Neural cell (in vitro differentiated cells): ENCODE data around the gene SCP2. TPM values are rescaled to one million over a fixed set of nuclear protein-coding genes. Genes with fewer than 3 reads are reported as not detected.

Experiments used
- H2AFZ ChIP-seq: fragments of 200-600, 300-800 bp; sonication (generic), shearing (Covaris generic); 2 replicates; pipeline ENCODE4 v1.6.0; 2014; ENCODE audit warnings: low read depth, mild to moderate bottlenecking, antibody characterized with exemption, low read length, moderate library complexity
- H3F3A ChIP-seq: fragments of 200-600 bp; shearing (Covaris generic); 2 replicates; pipeline ENCODE4 v1.6.1; 2016; ENCODE audit warnings: mild to moderate bottlenecking, moderate library complexity, mixed read lengths, antibody characterized with exemption, low read length; ENCODE audit not compliant: insufficient read depth, poor library complexity, severe bottlenecking
- H3K27ac ChIP-seq: fragments of 200-600, 300-800 bp; sonication (generic), shearing (Covaris generic); 2 replicates; pipeline ENCODE4 v1.5.1; 2014; ENCODE audit warnings: mild to moderate bottlenecking, low read length, moderate library complexity
- H3K27me3 ChIP-seq: fragments of 300-800, 200-600 bp; sonication (generic), shearing (Covaris generic); 2 replicates; pipeline ENCODE4 v1.6.0; 2014; ENCODE audit warnings: mild to moderate bottlenecking, low read depth, low read length, moderate library complexity; ENCODE audit not compliant: insufficient read depth
- H3K36me3 ChIP-seq: fragments of 300-800, 200-600 bp; sonication (generic), shearing (Covaris generic); 2 replicates; pipeline ENCODE4 v1.5.1; 2014; ENCODE audit warnings: mild to moderate bottlenecking, antibody characterized with exemption, low read length, moderate library complexity; ENCODE audit not compliant: insufficient read depth
- H3K4me2 ChIP-seq: fragments of 300-800, 200-600 bp; sonication (generic), shearing (Covaris generic); 2 replicates; pipeline ENCODE4 v1.6.0; 2014; ENCODE audit warnings: mild to moderate bottlenecking, low read length
- H3K4me3 ChIP-seq: fragments of 300-800, 200-600 bp; sonication (generic), shearing (Covaris generic); 2 replicates; pipeline ENCODE4 v1.5.1; 2014; ENCODE audit warnings: mild to moderate bottlenecking, low read length, moderate library complexity
- H3K79me2 ChIP-seq: fragments of 200-600 bp; shearing (Covaris generic); replicated peaks from 2 replicates; pipeline ENCODE4 v1.6.0; 2014; ENCODE audit warnings: mild to moderate bottlenecking, low read length, moderate library complexity; ENCODE audit not compliant: insufficient read depth
- H3K9ac ChIP-seq: fragments of 300-800, 200-600 bp; sonication (generic), shearing (Covaris generic); 2 replicates; pipeline ENCODE4 v1.6.1; 2016; ENCODE audit warnings: mild to moderate bottlenecking, low read length, mixed read lengths
- H3K9me2 ChIP-seq: fragments of 200-600 bp; shearing (Covaris generic); 2 replicates; pipeline ENCODE4 v1.6.1; 2016; ENCODE audit warnings: mild to moderate bottlenecking, low read length, mixed read lengths; ENCODE audit not compliant: insufficient read depth
- H3K9me3 ChIP-seq: fragments of 200-600, 300-800 bp; sonication (generic), shearing (Covaris generic); 2 replicates; pipeline ENCODE4 v1.6.1; 2016; ENCODE audit warnings: mild to moderate bottlenecking, mixed run types, low read length, moderate library complexity, mixed read lengths
- H4K20me1 ChIP-seq: fragments of 200-600 bp; shearing (Covaris generic); 2 replicates; pipeline ENCODE4 v1.6.1; 2016; ENCODE audit warnings: mild to moderate bottlenecking, mixed run types; ENCODE audit not compliant: insufficient read depth
- EP300 ChIP-seq: fragments of 450-650 bp; conservative IDR thresholded peaks from 2 replicates; pipeline ENCODE4 v1.6.1; 2014; ENCODE audit warnings: antibody characterized with exemption, mild to moderate bottlenecking, moderate library complexity; ENCODE audit not compliant: poor library complexity, severe bottlenecking
- EZH2 ChIP-seq: fragments of 200-600, 300-800 bp; shearing (Covaris generic), sonication (generic); IDR thresholded peaks from 2 replicates; pipeline ENCODE4 v1.6.1; 2014; ENCODE audit warnings: antibody characterized with exemption, low read length, borderline replicate concordance, mild to moderate bottlenecking; ENCODE audit not compliant: insufficient read depth, poor library complexity, severe bottlenecking
- MXI1 ChIP-seq: fragments of 450-650 bp; conservative IDR thresholded peaks from 2 replicates; pipeline ENCODE4 v1.6.1; 2014; ENCODE audit warnings: antibody characterized with exemption, mild to moderate bottlenecking; ENCODE audit not compliant: poor library complexity, severe bottlenecking
- POLR2AphosphoS5 ChIP-seq: IDR thresholded peaks from 2 replicates; pipeline ENCODE4 v1.6.1; 2012
- RAD21 ChIP-seq: fragments of 450-650 bp; conservative IDR thresholded peaks from 2 replicates; pipeline ENCODE4 v1.6.1; 2014; ENCODE audit warnings: antibody characterized with exemption, mild to moderate bottlenecking, moderate library complexity
- SMC3 ChIP-seq: fragments of 450-650 bp; conservative IDR thresholded peaks from 2 replicates; pipeline ENCODE4 v1.6.1; 2014; ENCODE audit warnings: antibody characterized with exemption, mild to moderate bottlenecking, moderate library complexity; ENCODE audit not compliant: poor library complexity
- TAF1 ChIP-seq: IDR thresholded peaks from 2 replicates; pipeline ENCODE4 v1.6.1; 2012; ENCODE audit warnings: low read depth
- polyA plus RNA-seq: library from polyadenylated mRNA; depleted of rRNA; stranded (reverse); fragments of >200 nt; gene quantifications from 2 replicates; pipeline ENCODE4 v1.2.3, GENCODE V29; 2014
- TF ChIP-seq, protein P1 (sequence below): fragments of 450-650 bp; IDR thresholded peaks from 2 replicates; pipeline ENCODE4 v1.5.1; 2014; ENCODE audit warnings: antibody characterized with exemption, mild to moderate bottlenecking, moderate library complexity; ENCODE audit not compliant: poor library complexity, severe bottlenecking
- TF ChIP-seq, protein P2 (sequence below): IDR thresholded peaks from 2 replicates; pipeline ENCODE4 v1.6.1; 2012; ENCODE audit warnings: borderline replicate concordance

Gene SCP2
- polyA plus RNA-seq, 1 donor from 2014 or later, result 182 TPM

DNA sequence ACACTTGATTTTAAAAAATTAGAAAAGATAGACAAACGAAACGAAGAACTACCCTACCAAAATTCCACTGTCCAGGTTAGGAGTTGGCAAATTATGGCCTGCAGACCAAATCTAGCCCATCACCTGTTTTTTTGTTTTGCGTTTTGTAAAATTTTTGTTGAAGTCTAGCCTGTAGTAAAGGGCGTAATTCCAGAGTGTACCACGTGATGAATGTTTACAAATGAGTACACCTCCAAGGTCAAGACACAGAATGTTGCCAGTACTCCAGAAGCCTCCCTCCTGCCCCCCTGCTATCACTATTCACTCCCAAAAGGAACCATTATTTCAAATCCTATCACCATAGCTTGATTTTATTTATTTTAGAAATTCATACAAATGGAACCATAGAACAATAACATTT is 117.8 kb downstream of the SCP2 start:
- TF ChIP-seq MXI1 (no peak), EZH2 (no peak), RAD21 (no peak), SMC3 (no peak), TAF1 (no peak)
- TF ChIP-seq, protein P1, sequence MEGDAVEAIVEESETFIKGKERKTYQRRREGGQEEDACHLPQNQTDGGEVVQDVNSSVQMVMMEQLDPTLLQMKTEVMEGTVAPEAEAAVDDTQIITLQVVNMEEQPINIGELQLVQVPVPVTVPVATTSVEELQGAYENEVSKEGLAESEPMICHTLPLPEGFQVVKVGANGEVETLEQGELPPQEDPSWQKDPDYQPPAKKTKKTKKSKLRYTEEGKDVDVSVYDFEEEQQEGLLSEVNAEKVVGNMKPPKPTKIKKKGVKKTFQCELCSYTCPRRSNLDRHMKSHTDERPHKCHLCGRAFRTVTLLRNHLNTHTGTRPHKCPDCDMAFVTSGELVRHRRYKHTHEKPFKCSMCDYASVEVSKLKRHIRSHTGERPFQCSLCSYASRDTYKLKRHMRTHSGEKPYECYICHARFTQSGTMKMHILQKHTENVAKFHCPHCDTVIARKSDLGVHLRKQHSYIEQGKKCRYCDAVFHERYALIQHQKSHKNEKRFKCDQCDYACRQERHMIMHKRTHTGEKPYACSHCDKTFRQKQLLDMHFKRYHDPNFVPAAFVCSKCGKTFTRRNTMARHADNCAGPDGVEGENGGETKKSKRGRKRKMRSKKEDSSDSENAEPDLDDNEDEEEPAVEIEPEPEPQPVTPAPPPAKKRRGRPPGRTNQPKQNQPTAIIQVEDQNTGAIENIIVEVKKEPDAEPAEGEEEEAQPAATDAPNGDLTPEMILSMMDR, result no peak
- H2AFZ ChIP-seq, result no peak overlapping the region
- H3K4me2 ChIP-seq, result no peak overlapping the region
- H3K27ac ChIP-seq, result no peak overlapping the region
- no peaks in the 10 kb centered on the region for H3K79me2 ChIP-seq
- H3K9ac ChIP-seq, result no peak overlapping the region
- no peaks in the 10 kb centered on the region for H3K9me2 ChIP-seq
- no peaks in the 10 kb centered on the region for H3K9me3 ChIP-seq
- no peaks in the 10 kb centered on the region for H4K20me1 ChIP-seq
- H3F3A ChIP-seq, result no peaks in the 10 kb centered on the region
- H3K36me3 ChIP-seq, result no peaks in the 10 kb centered on the region
- no peaks in the 10 kb centered on the region for H3K27me3 ChIP-seq
- H3K4me3 ChIP-seq, result no peak overlapping the region

DNA sequence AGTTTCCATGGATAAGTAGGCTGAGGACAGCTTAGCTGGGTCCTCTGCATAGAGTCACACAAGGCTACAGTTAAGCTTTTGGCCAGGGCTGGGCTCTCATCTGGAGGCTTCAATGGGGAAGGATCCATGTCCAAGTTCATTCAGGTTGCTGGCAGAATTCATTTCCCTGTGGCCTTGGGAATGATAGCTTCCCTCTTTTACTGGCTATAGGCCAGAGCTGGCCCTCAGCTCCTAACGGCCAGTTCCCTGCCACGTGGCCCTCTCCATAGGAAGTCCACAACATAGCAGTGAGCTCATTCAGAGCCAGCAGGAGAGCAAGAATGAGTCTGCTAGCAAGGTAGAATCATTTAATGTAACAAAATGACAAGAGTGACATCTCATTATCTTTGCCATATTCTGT is 119.9 kb downstream of the SCP2 start:
- Histone ChIP-seq H4K20me1 (no peaks in the 10 kb centered on the region), H3K4me3 (peak overlapping the region; percentile 27), H3K9me2 (no peaks in the 10 kb centered on the region), H2AFZ (no peak overlapping the region), H3K27me3 (no peaks in the 10 kb centered on the region), H3K9me3 (no peaks in the 10 kb centered on the region), H3K9ac (no peak overlapping the region), H3F3A (no peaks in the 10 kb centered on the region), H3K27ac (peak overlapping the region; percentile 45), H3K79me2 (no peaks in the 10 kb centered on the region), H3K4me2 (no peak overlapping the region), H3K36me3 (no peaks in the 10 kb centered on the region)
- no peak for TF ChIP-seq SMC3
- TF ChIP-seq EP300, result peak; percentile 39
- peak; percentile 53 for TF ChIP-seq POLR2AphosphoS5

DNA sequence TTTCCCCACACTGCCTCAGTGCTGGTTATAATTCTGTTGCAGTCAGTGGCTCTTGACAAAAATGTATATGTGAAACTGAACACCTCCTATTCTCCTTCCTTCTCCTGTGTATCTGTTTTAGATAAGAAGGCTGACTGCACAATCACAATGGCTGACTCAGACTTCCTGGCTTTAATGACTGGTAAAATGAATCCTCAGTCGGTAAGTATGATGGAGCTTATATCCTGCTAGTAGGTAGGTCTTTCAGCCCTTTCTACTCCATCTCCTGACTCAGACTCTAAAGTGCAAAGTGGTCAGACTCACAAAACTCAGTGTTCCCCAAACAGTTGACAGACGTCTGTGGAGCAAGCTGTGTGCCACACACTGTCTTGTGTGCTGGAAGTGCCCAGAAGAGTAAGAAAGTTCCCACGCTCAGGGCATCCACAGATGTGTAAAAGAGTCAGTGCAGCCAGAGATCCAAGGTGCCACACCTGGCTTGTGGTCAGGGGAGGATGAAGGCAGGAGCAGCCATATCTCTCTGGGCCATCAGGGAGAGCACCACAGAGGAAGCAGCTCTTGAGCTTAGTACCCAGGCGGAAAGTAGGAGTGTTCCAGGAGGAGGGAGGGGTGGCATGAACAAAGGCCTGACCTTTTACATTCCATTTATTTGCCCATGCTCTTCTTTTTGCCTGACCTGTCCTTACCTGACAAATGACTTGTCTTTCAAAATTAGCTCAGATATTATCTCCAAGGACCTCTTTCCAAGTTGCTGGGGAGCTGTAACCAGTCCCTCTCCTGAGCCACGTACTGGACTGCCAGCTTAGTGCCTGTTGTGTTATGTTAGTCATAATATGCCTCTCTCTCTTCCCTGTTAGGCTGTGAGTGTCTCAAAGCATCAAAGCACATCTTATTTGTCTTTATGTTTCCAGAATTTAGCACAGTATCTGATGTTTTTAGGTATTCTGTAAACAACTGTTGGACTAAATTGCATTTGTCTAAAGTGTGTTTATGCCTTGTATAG is 121.0 kb downstream of the SCP2 start:
- Histone ChIP-seq H3K4me2 (no peak overlapping the region), H3K9me2 (no peaks in the 10 kb centered on the region), H3K36me3 (peaks cover under 1% of the 10 kb centered on the region), H3K27me3 (no peaks in the 10 kb centered on the region), H3K79me2 (no peaks in the 10 kb centered on the region), H2AFZ (no peak overlapping the region), H3K4me3 (peak overlapping the region; percentile 27), H4K20me1 (no peaks in the 10 kb centered on the region), H3F3A (no peaks in the 10 kb centered on the region), H3K9ac (no peak overlapping the region), H3K27ac (peak overlapping the region; percentile 45), H3K9me3 (no peaks in the 10 kb centered on the region)
- TF ChIP-seq, protein P2, sequence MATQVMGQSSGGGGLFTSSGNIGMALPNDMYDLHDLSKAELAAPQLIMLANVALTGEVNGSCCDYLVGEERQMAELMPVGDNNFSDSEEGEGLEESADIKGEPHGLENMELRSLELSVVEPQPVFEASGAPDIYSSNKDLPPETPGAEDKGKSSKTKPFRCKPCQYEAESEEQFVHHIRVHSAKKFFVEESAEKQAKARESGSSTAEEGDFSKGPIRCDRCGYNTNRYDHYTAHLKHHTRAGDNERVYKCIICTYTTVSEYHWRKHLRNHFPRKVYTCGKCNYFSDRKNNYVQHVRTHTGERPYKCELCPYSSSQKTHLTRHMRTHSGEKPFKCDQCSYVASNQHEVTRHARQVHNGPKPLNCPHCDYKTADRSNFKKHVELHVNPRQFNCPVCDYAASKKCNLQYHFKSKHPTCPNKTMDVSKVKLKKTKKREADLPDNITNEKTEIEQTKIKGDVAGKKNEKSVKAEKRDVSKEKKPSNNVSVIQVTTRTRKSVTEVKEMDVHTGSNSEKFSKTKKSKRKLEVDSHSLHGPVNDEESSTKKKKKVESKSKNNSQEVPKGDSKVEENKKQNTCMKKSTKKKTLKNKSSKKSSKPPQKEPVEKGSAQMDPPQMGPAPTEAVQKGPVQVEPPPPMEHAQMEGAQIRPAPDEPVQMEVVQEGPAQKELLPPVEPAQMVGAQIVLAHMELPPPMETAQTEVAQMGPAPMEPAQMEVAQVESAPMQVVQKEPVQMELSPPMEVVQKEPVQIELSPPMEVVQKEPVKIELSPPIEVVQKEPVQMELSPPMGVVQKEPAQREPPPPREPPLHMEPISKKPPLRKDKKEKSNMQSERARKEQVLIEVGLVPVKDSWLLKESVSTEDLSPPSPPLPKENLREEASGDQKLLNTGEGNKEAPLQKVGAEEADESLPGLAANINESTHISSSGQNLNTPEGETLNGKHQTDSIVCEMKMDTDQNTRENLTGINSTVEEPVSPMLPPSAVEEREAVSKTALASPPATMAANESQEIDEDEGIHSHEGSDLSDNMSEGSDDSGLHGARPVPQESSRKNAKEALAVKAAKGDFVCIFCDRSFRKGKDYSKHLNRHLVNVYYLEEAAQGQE, result no peak
- TF ChIP-seq RAD21 (no peak), MXI1 (no peak), TAF1 (no peak), EP300 (no peak), EZH2 (no peak), SMC3 (no peak), POLR2AphosphoS5 (no peak)
- TF ChIP-seq, protein P1, result no peak
